Head of caudate nucleus (tissue), 42 donors: ENCODE results near the gene PIP4K2B.
"Not testable (repeated sequence)": the region's sequence is repeated elsewhere in the genome, so short reads cannot be mapped to it uniquely, and the experiment has no call there.

ENCODE experiments used
- DNase-seq, 42 donors: peaks; one replicate each; pipeline versions ENCODE4 v3.0.0 to v3.0.0-alpha.2; 2020 to 2021; ENCODE audit warnings: mixed read lengths in 7 of 42
- intact Hi-C: fragments of 100-400 bp; cut with DNase I; formaldehyde crosslinking; loops from one replicate; pipeline ENCODE4 v1.15.0; 2022

PIP4K2B gene

GRCh38 chr17:38799501-38800236, at the start of gene PIP4K2B:
PIP4K2B (minus strand) TSS chr17:38799556; CDS start chr17:38799424, 132 bp downstream.
- peak; percentile 89 to 98 (median 95) for DNase-seq
- intact Hi-C loops = loop anchor here (5.0 kb wide), 1 partner anchor 52 kb away; the partner anchor contains the start of gene PCGF2

- no peak for DNase-seq
- intact Hi-C loops = no loop called here
These were observed 49.2 kb upstream of the PIP4K2B start for GRCh38 chr17:38848557-38848891.

- DNase-seq = no peak
- intact Hi-C loops = no loop called here
These were observed 45.0 kb upstream of the PIP4K2B start for GRCh38 chr17:38844261-38844757.

GRCh38 chr17:38825762-38826247, 26.4 kb upstream of the PIP4K2B start:
- intact Hi-C loops = loop anchor here (2.0 kb wide), 1 partner anchor 27 kb away; the partner anchor contains the start of gene RPL23
- peak in 2 of 42 donors; percentile 5 to 11 for DNase-seq

- intact Hi-C loops = loop anchor here (2.0 kb wide), 1 partner anchor 28 kb away; the partner anchor contains the start of gene RPL23
- DNase-seq = peak; percentile 80 to 98 (median 94)
These were observed 25.8 kb upstream of the PIP4K2B start, which contains the start of gene CWC25 for GRCh38 chr17:38824899-38825761. CWC25 (minus strand) TSS chr17:38825321; CDS start chr17:38825183, 138 bp downstream.

- intact Hi-C loops = no loop called here
- DNase-seq = peak in 1 of 42 donors; percentile 10
These were observed 16.3 kb upstream of the PIP4K2B start for GRCh38 chr17:38815576-38816193.

- peak in 38 of 42 donors; percentile 11 to 77 (median 46) for DNase-seq
- intact Hi-C loops = no loop called here
These were observed 10.5 kb upstream of the PIP4K2B start for GRCh38 chr17:38809828-38810227.

- intact Hi-C loops = no loop called here
- DNase-seq = no peak
These were observed 943 bp upstream of the PIP4K2B start for GRCh38 chr17:38800237-38800760.

GRCh38 chr17:38798614-38799500, 499 bp downstream of the PIP4K2B start:
- peak in 38 of 42 donors; percentile 7 to 75 (median 54) for DNase-seq
- intact Hi-C loops = loop anchor here (5.0 kb wide), 1 partner anchor 52 kb away; the partner anchor contains the start of gene PCGF2

GRCh38 chr17:38797828-38798227, 1.5 kb downstream of the PIP4K2B start:
- intact Hi-C loops = loop anchor here (5.0 kb wide), 1 partner anchor 51 kb away; the partner anchor contains the start of gene PCGF2
- no peak for DNase-seq

- DNase-seq = no peak
These were observed 2.2 kb downstream of the PIP4K2B start for GRCh38 chr17:38797158-38797490.

GRCh38 chr17:38796451-38797157, 2.8 kb downstream of the PIP4K2B start:
- intact Hi-C loops = loop anchor here (5.0 kb wide), 1 partner anchor 49 kb away; the partner anchor contains the start of gene PCGF2
- no peak for DNase-seq

More at GRCh38 chr17:38797158-38797490, 2.2 kb downstream of the PIP4K2B start:
- intact Hi-C loops = loop anchor here (5.0 kb wide), 1 partner anchor 50 kb away; the partner anchor contains the start of gene PCGF2

- intact Hi-C loops = no loop called here
- no peak for DNase-seq
These were observed 5.1 kb downstream of the PIP4K2B start for GRCh38 chr17:38794221-38794620.

- no peak for DNase-seq
These were observed 8.2 kb downstream of the PIP4K2B start for GRCh38 chr17:38791162-38791561.

GRCh38 chr17:38790148-38790707, 9.1 kb downstream of the PIP4K2B start:
- DNase-seq, intact Hi-C loops: not testable (repeated sequence)

More at GRCh38 chr17:38791162-38791561, 8.2 kb downstream of the PIP4K2B start:
- intact Hi-C loops = no loop called here

GRCh38 chr17:38789185-38789584, 10.2 kb downstream of the PIP4K2B start:
- intact Hi-C loops = no loop called here
- DNase-seq = no peak
